Liver (tissue), 9 donors: ENCODE data around the gene GORAB. TPM values are rescaled to one million over a fixed set of nuclear protein-coding genes. Genes with fewer than 3 reads are reported as not detected.

Source experiments
- DNase-seq: peaks from one replicate; pipeline ENCODE4 v3.0.0-alpha.2; 2017; ENCODE audit warnings: low spot score
- H3K27ac ChIP-seq, 2 donors: one replicate each; pipeline ENCODE4 v1.7.0; 2013; ENCODE audit warnings: inconsistent platforms in 2 of 2, low read length in 2 of 2, control low read depth in 1 of 2, low read depth in 1 of 2, mild to moderate bottlenecking in 1 of 2
- H3K27me3 ChIP-seq, 4 donors: one replicate each; pipeline versions ENCODE4 v1.6.1 to v1.7.0; 2013; ENCODE audit warnings: low read length in 3 of 4, inconsistent platforms in 1 of 4, mild to moderate bottlenecking in 1 of 4, moderate library complexity in 1 of 4; ENCODE audit not compliant: control insufficient read depth in 4 of 4, insufficient read depth in 4 of 4
- H3K36me3 ChIP-seq, 4 donors: one replicate each; pipeline versions ENCODE4 v1.6.1 to v1.7.0; 2013; ENCODE audit warnings: low read length in 3 of 4, mild to moderate bottlenecking in 3 of 4, low read depth in 1 of 4, moderate library complexity in 1 of 4; ENCODE audit not compliant: control insufficient read depth in 4 of 4, insufficient read depth in 3 of 4
- H3K4me1 ChIP-seq, 4 donors: one replicate each; pipeline versions ENCODE4 v1.6.1 to v1.7.0; 2013; ENCODE audit warnings: low read length in 3 of 4, mild to moderate bottlenecking in 3 of 4, moderate library complexity in 1 of 4; ENCODE audit not compliant: control insufficient read depth in 4 of 4, insufficient read depth in 4 of 4
- H3K4me3 ChIP-seq, 3 donors: one replicate each; pipeline versions ENCODE4 v1.6.1 to v1.7.0; 2013; ENCODE audit warnings: low read length in 3 of 3, control low read depth in 1 of 3, low read depth in 1 of 3, mild to moderate bottlenecking in 1 of 3
- H3K9ac ChIP-seq, 2 donors: one replicate each; pipeline ENCODE4 v1.7.0; 2013; ENCODE audit warnings: low read length in 2 of 2, mild to moderate bottlenecking in 2 of 2, moderate library complexity in 2 of 2, control low read depth in 1 of 2, low read depth in 1 of 2
- H3K9me3 ChIP-seq, 4 donors: one replicate each; pipeline versions ENCODE4 v1.6.1 to v1.7.0; 2013; ENCODE audit warnings: low read length in 3 of 4; ENCODE audit not compliant: control insufficient read depth in 4 of 4
- CTCF ChIP-seq: fragments of 150-350 bp; IDR thresholded peaks from 2 replicates; pipeline ENCODE4 v1.5.1; 2017; ENCODE audit warnings: improper control_type of control experiment, low read depth, low read length; ENCODE audit not compliant: missing input control
- EGR1 ChIP-seq, 2 donors: IDR thresholded peaks; 2 replicates each; pipeline ENCODE4 v1.6.1; 2016 to 2018; ENCODE audit warnings: antibody characterized with exemption in 2 of 2, low read depth in 2 of 2
- FOXA1 ChIP-seq: IDR thresholded peaks from 2 replicates; pipeline ENCODE4 v1.6.1; 2016; ENCODE audit warnings: antibody characterized with exemption
- FOXA2 ChIP-seq: IDR thresholded peaks from 2 replicates; pipeline ENCODE4 v1.6.1; 2016; ENCODE audit warnings: antibody characterized with exemption
- GABPA ChIP-seq, 2 donors: IDR thresholded peaks in 1 of 2; conservative IDR thresholded peaks in 1 of 2; 2 replicates each; pipeline ENCODE4 v1.6.1; 2016; ENCODE audit warnings: antibody characterized with exemption in 2 of 2, mild to moderate bottlenecking in 1 of 2, moderate library complexity in 1 of 2
- HNF4A ChIP-seq, 2 donors: conservative IDR thresholded peaks; 2 replicates each; pipeline ENCODE4 v1.6.1; 2016; ENCODE audit warnings: antibody characterized with exemption in 2 of 2, mild to moderate bottlenecking in 2 of 2
- HNF4G ChIP-seq: IDR thresholded peaks from 2 replicates; pipeline ENCODE4 v1.6.1; 2016; ENCODE audit warnings: antibody characterized with exemption
- JUND ChIP-seq, 2 donors: IDR thresholded peaks; 2 replicates each; pipeline ENCODE4 v1.6.1; 2016; ENCODE audit warnings: antibody characterized with exemption in 2 of 2
- MAX ChIP-seq: IDR thresholded peaks from 2 replicates; pipeline ENCODE4 v1.6.1; 2016; ENCODE audit warnings: antibody characterized with exemption
- NR2F2 ChIP-seq: IDR thresholded peaks from 2 replicates; pipeline ENCODE4 v1.6.1; 2016; ENCODE audit warnings: antibody characterized with exemption
- RAD21 ChIP-seq, 2 donors: IDR thresholded peaks; 2 replicates each; pipeline ENCODE4 v1.6.1; 2016; ENCODE audit warnings: antibody characterized with exemption in 2 of 2, mild to moderate bottlenecking in 2 of 2
- REST ChIP-seq: IDR thresholded peaks from 2 replicates; pipeline ENCODE4 v1.6.1; 2016; ENCODE audit warnings: antibody characterized with exemption, mild to moderate bottlenecking
- RXRA ChIP-seq, 2 donors: IDR thresholded peaks; 2 replicates each; pipeline ENCODE4 v1.6.1; 2017 to 2018; ENCODE audit warnings: antibody characterized with exemption in 2 of 2, mild to moderate bottlenecking in 1 of 2
- SP1 ChIP-seq: IDR thresholded peaks from 2 replicates; pipeline ENCODE4 v1.6.1; 2018; ENCODE audit warnings: antibody characterized with exemption, mild to moderate bottlenecking
- TAF1 ChIP-seq: conservative IDR thresholded peaks from 2 replicates; pipeline ENCODE4 v1.6.1; 2016; ENCODE audit warnings: antibody characterized with exemption, mild to moderate bottlenecking
- YY1 ChIP-seq: IDR thresholded peaks from 2 replicates; pipeline ENCODE4 v1.6.1; 2016; ENCODE audit warnings: antibody characterized with exemption, mild to moderate bottlenecking
- ZBTB33 ChIP-seq: IDR thresholded peaks from 2 replicates; pipeline ENCODE4 v1.6.1; 2016; ENCODE audit warnings: antibody characterized with exemption
- WGBS: extraction: QIAGEN DNeasy Blood & Tissue Kit; methylation state at CpG from one replicate; pipeline ENCODE4 v1.1.7; 2013; 5-methylcytosine and 5-hydroxymethylcytosine counted together
- polyA plus RNA-seq, 2 donors: library from polyadenylated mRNA; stranded (reverse) in 1 of 2; unstranded in 1 of 2; fragments of 200-250 nt in 1 of 2; fragments of >200 nt in 1 of 2; fragmentation: Nextera tagmentation in 1 of 2; extraction: Ambion mirVana in 1 of 2; gene quantifications; one replicate each; pipeline versions ENCODE4 v1.2.1 to v1.2.3, GENCODE V29; 2013 to 2015
- total RNA-seq, 2 donors: library from RNA; depleted of rRNA; stranded (reverse); fragments of >200 nt; gene quantifications; one replicate each; pipeline ENCODE4 v1.2.3, GENCODE V29; 2014
- donor health status: healthy.
- donor health status: healthy.
- donor health status: healthy.
- donor health status: healthy.
- donor health status: healthy.

GORAB gene
- total and polyA plus RNA-seq, 4 donors, result 4.0 to 11.1 (median 8.7) TPM

- TF ChIP-seq RXRA (IDR thresholded peaks at IDR 0.05) (no peak), GABPA (IDR thresholded peaks at IDR 0.05 in 1 of 2, conservative IDR thresholded peaks at IDR 0.05 in 1 of 2) (no peak), ZBTB33 (no peak), CTCF (no peak), FOXA2 (no peak), MAX (no peak), HNF4A (conservative IDR thresholded peaks at IDR 0.05) (no peak), NR2F2 (no peak), YY1 (no peak)
- peak overlapping the region in 1 of 2 donors; percentile 25 for H3K27ac ChIP-seq
- no peaks in the 10 kb centered on the region for H3K9me3 ChIP-seq
- peaks cover 1 to 11% (median 7%) of the 10 kb centered on the region in 4 donors for H3K36me3 ChIP-seq
- H3K9ac ChIP-seq, result peak overlapping the region in 1 of 2 donors; percentile 18
- no peaks in the 10 kb centered on the region for H3K27me3 ChIP-seq
- no peak overlapping the region for H3K4me3 ChIP-seq
- peaks cover 4 to 45% (median 27%) of the 10 kb centered on the region in 4 donors for H3K4me1 ChIP-seq
- no peak for DNase-seq
- WGBS, result 85% methylated on average over 1 of the region's 1 CpG
These were observed 5.1 kb downstream of the GORAB start for GRCh38 chr1:170536924-170537551.

GRCh38 chr1:170537798-170538503 lies 6.0 kb downstream of the GORAB start:
- Histone ChIP-seq H3K27me3 (no peaks in the 10 kb centered on the region), H3K9me3 (no peaks in the 10 kb centered on the region), H3K4me3 (no peak overlapping the region), H3K36me3 (peaks cover 1 to 17% (median 9%) of the 10 kb centered on the region in 4 donors), H3K27ac (peak overlapping the region; percentile 45 to 56), H3K9ac (peak overlapping the region in 1 of 2 donors; percentile 22), H3K4me1 (peaks cover 4 to 39% (median 22%) of the 10 kb centered on the region in 4 donors)
- DNase-seq, result no peak
- TF ChIP-seq NR2F2 (no peak), CTCF (no peak), FOXA1 (peak; percentile 63), EGR1 (IDR thresholded peaks at IDR 0.05; ENCODE audit: low read depth in 2 of 2) (no peak), SP1 (peak; percentile 77), MAX (peak; percentile 35), RXRA (IDR thresholded peaks at IDR 0.05) (peak; percentile 66 to 80), ZBTB33 (peak; percentile 17), FOXA2 (peak; percentile 89), TAF1 (peak; percentile 35), JUND (IDR thresholded peaks at IDR 0.05) (peak; percentile 82 to 95), YY1 (peak; percentile 22), HNF4A (conservative IDR thresholded peaks at IDR 0.05) (peak; percentile 64 to 65), RAD21 (IDR thresholded peaks at IDR 0.05) (peak in 1 of 2 donors; percentile 8), HNF4G (peak; percentile 10), GABPA (IDR thresholded peaks at IDR 0.05 in 1 of 2, conservative IDR thresholded peaks at IDR 0.05 in 1 of 2) (no peak), REST (peak; percentile 71)
